ENCODE results near the gene CFAP65. TPM values are rescaled to one million over a fixed set of nuclear protein-coding genes. Genes with fewer than 3 reads are reported as not detected.

CFAP65 gene
- total RNA-seq, 1 donor from 2014 or later = not detected

GRCh38 chr2:218961651-218962570, 79.4 kb downstream of the CFAP65 start:
- no peak for DNase-seq (ENCODE audit: extremely low spot score, unreplicated experiment)
- Mint-ChIP-seq H3K4me3 (ENCODE audit: unreplicated experiment) (no peak overlapping the region), H3K36me3 (ENCODE audit: unreplicated experiment) (no peaks in the 10 kb centered on the region), H3K4me1 (ENCODE audit: unreplicated experiment) (peaks cover 17% of the 10 kb centered on the region), H3K9me3 (ENCODE audit: unreplicated experiment) (no peaks in the 10 kb centered on the region), H3K27me3 (ENCODE audit: unreplicated experiment) (peaks cover 76% of the 10 kb centered on the region), H3K27ac (ENCODE audit: unreplicated experiment) (no peak overlapping the region)
- no peak for TF ChIP-seq CTCF (IDR thresholded peaks at IDR 0.05)

- H3K36me3 Mint-ChIP-seq (ENCODE audit: unreplicated experiment) = no peaks in the 10 kb centered on the region
- no peak for DNase-seq (ENCODE audit: extremely low spot score, unreplicated experiment)
- no peak overlapping the region for H3K27ac Mint-ChIP-seq (ENCODE audit: unreplicated experiment)
- peaks cover 78% of the 10 kb centered on the region for H3K27me3 Mint-ChIP-seq (ENCODE audit: unreplicated experiment)
- H3K9me3 Mint-ChIP-seq (ENCODE audit: unreplicated experiment) = no peaks in the 10 kb centered on the region
- no peak for TF ChIP-seq CTCF (IDR thresholded peaks at IDR 0.05)
- peaks cover 17% of the 10 kb centered on the region for H3K4me1 Mint-ChIP-seq (ENCODE audit: unreplicated experiment)
- H3K4me3 Mint-ChIP-seq (ENCODE audit: unreplicated experiment) = no peak overlapping the region
Measured at GRCh38 chr2:218961229-218961628, 80.1 kb downstream of the CFAP65 start.

- peaks cover 80% of the 10 kb centered on the region for H3K27me3 Mint-ChIP-seq (ENCODE audit: unreplicated experiment)
- peaks cover 17% of the 10 kb centered on the region for H3K4me1 Mint-ChIP-seq (ENCODE audit: unreplicated experiment)
- no peak overlapping the region for H3K27ac Mint-ChIP-seq (ENCODE audit: unreplicated experiment)
- H3K4me3 Mint-ChIP-seq (ENCODE audit: unreplicated experiment) = no peak overlapping the region
- no peak for TF ChIP-seq CTCF (IDR thresholded peaks at IDR 0.05)
- no peaks in the 10 kb centered on the region for H3K36me3 Mint-ChIP-seq (ENCODE audit: unreplicated experiment)
- no peaks in the 10 kb centered on the region for H3K9me3 Mint-ChIP-seq (ENCODE audit: unreplicated experiment)
- no peak for DNase-seq (ENCODE audit: extremely low spot score, unreplicated experiment)
Measured at GRCh38 chr2:218960309-218961165, 80.8 kb downstream of the CFAP65 start.

- Mint-ChIP-seq H3K4me3 (ENCODE audit: unreplicated experiment) (no peak overlapping the region), H3K36me3 (ENCODE audit: unreplicated experiment) (no peaks in the 10 kb centered on the region)
- TF ChIP-seq CTCF (IDR thresholded peaks at IDR 0.05) = no peak
Measured at GRCh38 chr2:218959761-218960308, 81.5 kb downstream of the CFAP65 start.

More at GRCh38 chr2:218959761-218960308, 81.5 kb downstream of the CFAP65 start:
- Mint-ChIP-seq H3K27ac (ENCODE audit: unreplicated experiment) (no peak overlapping the region), H3K4me1 (ENCODE audit: unreplicated experiment) (peaks cover 17% of the 10 kb centered on the region), H3K9me3 (ENCODE audit: unreplicated experiment) (no peaks in the 10 kb centered on the region), H3K27me3 (ENCODE audit: unreplicated experiment) (peaks cover 82% of the 10 kb centered on the region)
- DNase-seq (ENCODE audit: extremely low spot score, unreplicated experiment) = no peak
